HG02571 (cell line): ENCODE data around the gene ERH.
"Not testable (repeated sequence)": the region's sequence is repeated elsewhere in the genome, so short reads cannot be mapped to it uniquely, and the experiment has no call there.

Source experiments
- ATAC-seq: cut with Tn5 transposase; IDR thresholded peaks from one replicate; pipeline ENCODE4 v1.9.1; 2021; ENCODE audit warnings: mild to moderate bottlenecking, moderate library complexity; ENCODE audit not compliant: unreplicated experiment

Gene ERH

GRCh38 chr14:69398053-69398817, at the start of gene ERH, which contains the start of gene SLC39A9:
TSS of gene ERH (minus strand) at chr14:69398299. CDS start at chr14:69398233, 66 bp downstream.
TSS of gene SLC39A9 (plus strand) at chr14:69398692. CDS start at chr14:69399370, 678 bp downstream.
- peak; percentile 87 for ATAC-seq

- no peak for ATAC-seq
Observed at GRCh38 chr14:69443296-69443805, 45.3 kb upstream of the ERH start.

- ATAC-seq, result peak; percentile 66
Observed at GRCh38 chr14:69441948-69442347, 43.8 kb upstream of the ERH start.

GRCh38 chr14:69439521-69440270, 41.6 kb upstream of the ERH start:
- ATAC-seq, result no peak

- no peak for ATAC-seq
Observed at GRCh38 chr14:69432364-69432763, 34.3 kb upstream of the ERH start.

- no peak for ATAC-seq
Observed at GRCh38 chr14:69430306-69430939, 32.3 kb upstream of the ERH start.

- ATAC-seq, result no peak
Observed at GRCh38 chr14:69429643-69430042, 31.5 kb upstream of the ERH start.

- no peak for ATAC-seq
Observed at GRCh38 chr14:69428289-69428998, 30.3 kb upstream of the ERH start.

GRCh38 chr14:69427596-69427995, 29.5 kb upstream of the ERH start:
- ATAC-seq, result no peak

- ATAC-seq, result no peak
Observed at GRCh38 chr14:69424149-69424923, 26.2 kb upstream of the ERH start.

- ATAC-seq, result no peak
Observed at GRCh38 chr14:69423279-69423678, 25.2 kb upstream of the ERH start.

- not testable (repeated sequence) for ATAC-seq
Observed at GRCh38 chr14:69416087-69416486, 18.0 kb upstream of the ERH start.

GRCh38 chr14:69413483-69413882, 15.4 kb upstream of the ERH start:
- no peak for ATAC-seq

- ATAC-seq, result no peak
Observed at GRCh38 chr14:69408331-69408960, 10.3 kb upstream of the ERH start.

- no peak for ATAC-seq
Observed at GRCh38 chr14:69405762-69406161, 7.7 kb upstream of the ERH start.

- ATAC-seq, result no peak
Observed at GRCh38 chr14:69404883-69405282, 6.8 kb upstream of the ERH start.

GRCh38 chr14:69404478-69404877, 6.4 kb upstream of the ERH start:
- ATAC-seq, result no peak

- no peak for ATAC-seq
Observed at GRCh38 chr14:69401841-69402240, 3.7 kb upstream of the ERH start.

GRCh38 chr14:69400154-69400553, 2.1 kb upstream of the ERH start:
- no peak for ATAC-seq

- ATAC-seq, result no peak
Observed at GRCh38 chr14:69399750-69400149, 1.7 kb upstream of the ERH start.
